ENCODE results near the gene ARMC9. TPM values are rescaled to one million over a fixed set of nuclear protein-coding genes. Genes with fewer than 3 reads are reported as not detected.

The ARMC9 gene
- total RNA-seq, 4 donors from 2014 or later: 16.8 to 47.6 (median 39.3) TPM

DNA sequence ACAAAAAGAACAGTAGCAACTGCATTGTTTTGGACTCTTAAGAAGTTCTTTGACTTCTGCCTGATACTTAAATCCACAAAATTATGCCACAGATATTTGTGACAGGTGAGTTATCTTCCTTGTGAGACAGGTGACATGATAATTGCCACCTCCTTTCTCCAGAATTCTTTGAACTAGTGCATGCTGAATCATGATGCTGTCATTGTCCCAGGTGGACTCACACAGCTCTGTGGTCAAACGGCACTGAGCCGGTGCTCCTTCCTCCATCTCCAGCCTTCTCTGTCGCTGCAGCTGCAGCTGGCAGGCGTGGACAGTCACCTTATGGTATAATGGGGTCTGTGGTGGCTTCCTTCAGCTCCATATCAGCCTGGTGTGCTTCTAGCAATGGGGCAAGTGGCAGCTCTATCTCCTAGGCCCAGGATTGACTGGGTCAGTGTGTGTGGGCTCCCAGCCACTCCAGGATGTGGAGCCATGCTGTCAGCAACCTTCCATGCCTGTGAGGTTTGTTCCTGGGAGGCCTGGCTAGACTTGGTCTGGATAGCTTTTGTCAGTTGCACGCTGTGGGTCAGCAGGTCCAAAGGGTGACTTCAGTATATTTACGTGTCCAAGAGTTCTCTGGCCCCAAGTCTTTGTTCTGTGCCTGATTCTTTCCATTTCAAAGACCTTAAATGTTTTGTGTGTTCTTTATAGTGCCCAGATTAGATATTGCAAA, 15.7 kb downstream of the ARMC9 start:
- H3K4me3 ChIP-seq: no peak overlapping the region
- H3K9me3 ChIP-seq: no peaks in the 10 kb centered on the region
- no peaks in the 10 kb centered on the region for H3K36me3 ChIP-seq
- intact Hi-C loops (cut with DNase I; ENCODE audit: low total_unique reads): no loop called here
- H3K27me3 ChIP-seq: no peaks in the 10 kb centered on the region
- H3K27ac ChIP-seq: no peak overlapping the region
- TF ChIP-seq, protein P1, sequence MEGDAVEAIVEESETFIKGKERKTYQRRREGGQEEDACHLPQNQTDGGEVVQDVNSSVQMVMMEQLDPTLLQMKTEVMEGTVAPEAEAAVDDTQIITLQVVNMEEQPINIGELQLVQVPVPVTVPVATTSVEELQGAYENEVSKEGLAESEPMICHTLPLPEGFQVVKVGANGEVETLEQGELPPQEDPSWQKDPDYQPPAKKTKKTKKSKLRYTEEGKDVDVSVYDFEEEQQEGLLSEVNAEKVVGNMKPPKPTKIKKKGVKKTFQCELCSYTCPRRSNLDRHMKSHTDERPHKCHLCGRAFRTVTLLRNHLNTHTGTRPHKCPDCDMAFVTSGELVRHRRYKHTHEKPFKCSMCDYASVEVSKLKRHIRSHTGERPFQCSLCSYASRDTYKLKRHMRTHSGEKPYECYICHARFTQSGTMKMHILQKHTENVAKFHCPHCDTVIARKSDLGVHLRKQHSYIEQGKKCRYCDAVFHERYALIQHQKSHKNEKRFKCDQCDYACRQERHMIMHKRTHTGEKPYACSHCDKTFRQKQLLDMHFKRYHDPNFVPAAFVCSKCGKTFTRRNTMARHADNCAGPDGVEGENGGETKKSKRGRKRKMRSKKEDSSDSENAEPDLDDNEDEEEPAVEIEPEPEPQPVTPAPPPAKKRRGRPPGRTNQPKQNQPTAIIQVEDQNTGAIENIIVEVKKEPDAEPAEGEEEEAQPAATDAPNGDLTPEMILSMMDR (IDR thresholded peaks at IDR 0.05): no peak
- H3K4me1 ChIP-seq: no peaks in the 10 kb centered on the region
- DNase-seq: no peak

DNA sequence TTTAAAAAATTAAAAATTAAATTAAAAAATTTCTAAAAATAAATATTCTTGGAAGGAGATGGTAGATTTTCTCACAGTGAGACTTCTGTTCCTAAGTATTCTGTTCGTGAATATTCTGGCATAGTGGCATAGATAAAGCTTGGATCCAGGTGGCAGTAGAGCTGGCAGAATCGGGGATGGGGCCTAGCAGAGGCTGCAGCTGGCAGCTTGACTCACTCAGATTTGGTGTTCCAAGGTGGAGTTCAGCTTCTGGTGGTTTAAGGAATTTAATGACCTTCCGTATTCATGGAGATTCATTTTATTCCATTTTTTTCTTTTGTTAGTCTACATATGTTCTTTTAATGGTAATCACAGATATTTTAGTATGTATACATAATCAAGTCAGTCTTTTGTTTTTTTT, 19.9 kb downstream of the ARMC9 start:
- Histone ChIP-seq H3K4me3 (no peak overlapping the region), H3K36me3 (no peaks in the 10 kb centered on the region), H3K27ac (no peak overlapping the region), H3K4me1 (no peaks in the 10 kb centered on the region), H3K27me3 (no peaks in the 10 kb centered on the region), H3K9me3 (no peaks in the 10 kb centered on the region)
- intact Hi-C loops (cut with DNase I; ENCODE audit: low total_unique reads): no loop called here
- DNase-seq: no peak
- TF ChIP-seq POLR2A (IDR thresholded peaks at IDR 0.05): no peak
- TF ChIP-seq, protein P1 (IDR thresholded peaks at IDR 0.05): no peak

DNA sequence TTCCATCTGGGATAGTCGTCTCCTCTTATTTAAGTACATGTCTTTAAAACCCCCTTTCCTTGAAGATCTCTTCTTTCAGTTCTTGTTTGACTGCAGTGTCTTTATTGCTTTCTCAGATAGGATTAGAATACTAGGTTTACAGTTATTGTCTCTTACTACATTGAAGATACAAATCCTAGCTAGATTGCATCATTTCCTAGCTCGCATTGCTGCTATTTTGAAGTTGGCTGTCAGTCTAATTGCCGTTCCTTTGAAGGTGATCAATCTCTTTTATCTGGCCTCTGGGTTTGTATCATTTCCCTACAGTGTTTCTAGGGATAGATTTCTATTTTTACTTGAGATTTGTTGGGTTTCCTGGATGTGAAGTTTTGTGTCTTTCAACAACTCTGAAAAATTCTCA, 20.9 kb downstream of the ARMC9 start:
- H3K27ac ChIP-seq: no peak overlapping the region
- no peaks in the 10 kb centered on the region for H3K4me1 ChIP-seq
- intact Hi-C loops (cut with DNase I; ENCODE audit: low total_unique reads): no loop called here
- no peaks in the 10 kb centered on the region for H3K36me3 ChIP-seq
- TF ChIP-seq, protein P1 (IDR thresholded peaks at IDR 0.05): no peak
- TF ChIP-seq POLR2A (IDR thresholded peaks at IDR 0.05): no peak
- no peaks in the 10 kb centered on the region for H3K9me3 ChIP-seq
- no peak for DNase-seq
- H3K27me3 ChIP-seq: no peaks in the 10 kb centered on the region
- H3K4me3 ChIP-seq: no peak overlapping the region

DNA sequence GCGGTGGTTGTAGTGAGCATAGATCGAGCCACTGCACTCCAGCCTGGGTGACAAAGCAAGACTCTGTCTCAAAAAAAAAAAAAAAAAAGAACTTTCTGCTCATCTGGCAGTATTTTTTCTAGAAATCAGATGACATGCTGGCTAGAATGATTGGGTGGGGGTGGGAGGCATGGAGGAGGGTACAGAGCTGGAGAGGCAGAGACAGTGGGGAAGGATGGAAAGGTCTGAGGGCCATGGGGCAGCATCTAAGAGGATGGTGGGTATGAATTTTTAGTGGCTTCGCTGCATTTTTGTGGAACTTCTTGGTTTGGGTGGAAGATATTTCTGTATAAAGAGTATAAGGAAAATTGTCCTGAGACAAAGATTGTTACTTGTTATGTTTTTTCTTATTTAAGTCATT, 23.3 kb downstream of the ARMC9 start:
- TF ChIP-seq, protein P1 (IDR thresholded peaks at IDR 0.05): no peak
- no peak for TF ChIP-seq POLR2A (IDR thresholded peaks at IDR 0.05)
- H3K4me1 ChIP-seq: no peaks in the 10 kb centered on the region
- H3K27ac ChIP-seq: peak overlapping the region; percentile 77 to 94
- H3K4me3 ChIP-seq: no peak overlapping the region
- H3K9me3 ChIP-seq: no peaks in the 10 kb centered on the region
- no peak for DNase-seq
- H3K36me3 ChIP-seq: no peaks in the 10 kb centered on the region
- no peaks in the 10 kb centered on the region for H3K27me3 ChIP-seq
- intact Hi-C loops (cut with DNase I; ENCODE audit: low total_unique reads): loop anchor here (10.0 kb wide), 1 partner anchor 193 kb away; no protein-coding TSS in a partner anchor

DNA sequence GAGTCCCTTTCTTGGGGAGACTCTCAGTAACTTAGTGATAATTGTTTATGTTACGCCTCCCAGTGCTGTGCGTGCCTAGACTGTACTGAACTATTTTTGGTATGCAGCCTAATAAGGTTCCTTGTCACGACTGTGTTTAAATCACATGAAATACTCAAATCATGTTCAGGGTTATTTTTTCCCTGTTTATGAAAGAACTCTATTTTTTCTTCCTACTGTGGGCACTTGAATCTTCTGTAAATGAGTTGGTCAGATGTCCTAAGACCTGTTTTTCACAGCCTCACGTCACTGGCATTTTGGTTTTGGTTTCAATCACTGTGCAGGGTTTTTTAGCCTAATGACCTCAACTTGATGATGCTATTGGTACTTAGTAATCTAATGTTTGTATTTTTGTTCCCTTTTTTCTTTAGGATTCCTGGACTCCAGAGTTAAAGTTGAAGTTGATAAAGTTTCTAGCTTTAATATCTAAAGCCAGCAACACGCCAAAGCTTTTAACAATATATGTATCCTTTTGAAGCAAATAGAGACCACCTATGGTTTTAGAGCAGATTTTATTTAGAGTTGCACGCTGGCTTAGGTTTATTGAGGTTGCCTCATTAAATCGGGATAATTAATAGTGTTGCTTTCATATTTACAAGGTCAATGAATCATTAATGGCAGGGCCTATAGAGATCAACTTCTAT, 24.0 kb downstream of the ARMC9 start:
- Histone ChIP-seq H3K4me3 (no peak overlapping the region), H3K36me3 (no peaks in the 10 kb centered on the region), H3K27ac (peak overlapping the region; percentile 77 to 94), H3K27me3 (no peaks in the 10 kb centered on the region), H3K9me3 (no peaks in the 10 kb centered on the region), H3K4me1 (no peaks in the 10 kb centered on the region)
- intact Hi-C loops (cut with DNase I; ENCODE audit: low total_unique reads): loop anchor here (10.0 kb wide), 1 partner anchor 192 kb away; no protein-coding TSS in a partner anchor
- TF ChIP-seq, protein P1 (IDR thresholded peaks at IDR 0.05): no peak
- TF ChIP-seq POLR2A (IDR thresholded peaks at IDR 0.05): no peak
- DNase-seq: no peak

Measured in uterus (tissue), 4 donors.